NCI-H345 treated with DMSO at 0.1 percent for 48 hours (cell line): ENCODE results near the gene PHF13.

ENCODE experiments used
- DNase-seq: peaks from one replicate; lab custom pipeline; 2025; ENCODE audit not compliant: unreplicated experiment; lab: John Stamatoyannopoulos, UW

PHF13 gene

GRCh38 chr1:6613361-6614018 lies at the start of gene PHF13:
Gene PHF13 (plus strand): TSS chr1:6613731. CDS start chr1:6614067, 336 bp downstream.
- DNase-seq: peak; percentile 98

GRCh38 chr1:6569033-6569432 lies 44.5 kb upstream of the PHF13 start:
- DNase-seq: no peak

- DNase-seq: no peak
These were observed 43.4 kb upstream of the PHF13 start for GRCh38 chr1:6570100-6570499.

- no peak for DNase-seq
These were observed 42.5 kb upstream of the PHF13 start for GRCh38 chr1:6570987-6571386.

GRCh38 chr1:6572653-6573383 lies 40.7 kb upstream of the PHF13 start:
- no peak for DNase-seq

GRCh38 chr1:6574025-6574620 lies 39.4 kb upstream of the PHF13 start:
- DNase-seq: no peak

GRCh38 chr1:6574818-6575217 lies 38.7 kb upstream of the PHF13 start:
- no peak for DNase-seq

GRCh38 chr1:6577831-6578525 lies 35.6 kb upstream of the PHF13 start:
- DNase-seq: no peak

GRCh38 chr1:6578624-6579373 lies 34.7 kb upstream of the PHF13 start:
- DNase-seq: no peak

GRCh38 chr1:6579374-6580118 lies 34.0 kb upstream of the PHF13 start, which contains the start of gene ZBTB48:
Gene ZBTB48 (plus strand): TSS chr1:6579994. CDS start chr1:6580610, 616 bp downstream.
- DNase-seq: peak; percentile 94

GRCh38 chr1:6580119-6580592 lies 33.4 kb upstream of the PHF13 start:
- DNase-seq: no peak

GRCh38 chr1:6580593-6581409 lies 32.7 kb upstream of the PHF13 start:
- DNase-seq: no peak

- DNase-seq: no peak
These were observed 31.8 kb upstream of the PHF13 start for GRCh38 chr1:6581561-6582305.

- no peak for DNase-seq
These were observed 31.2 kb upstream of the PHF13 start for GRCh38 chr1:6582370-6582769.

- DNase-seq: no peak
These were observed 29.1 kb upstream of the PHF13 start for GRCh38 chr1:6584126-6585080.

- no peak for DNase-seq
These were observed 28.3 kb upstream of the PHF13 start for GRCh38 chr1:6585081-6585722.

- DNase-seq: no peak
These were observed 27.7 kb upstream of the PHF13 start for GRCh38 chr1:6585841-6586240.
